Omental fat pad (tissue), 4 donors: ENCODE data around the gene ANXA7. TPM values are rescaled to one million over a fixed set of nuclear protein-coding genes. Genes with fewer than 3 reads are reported as not detected.

Experiments
- ATAC-seq: fragments of 150-250 bp; one replicate; pipeline ENCODE4 v1.9.1; 2016; ENCODE audit warnings: mild to moderate bottlenecking, moderate library complexity; ENCODE audit not compliant: low FRiP score
- DNase-seq: peaks from one replicate; pipeline ENCODE4 v3.0.0-alpha.2; 2019; ENCODE audit warnings: low spot score
- total RNA-seq, 4 donors: library from RNA; depleted of rRNA; stranded (reverse); fragments of >200 nt; gene quantifications; one replicate each; pipeline ENCODE4 v1.1.0, GENCODE V29; 2016
- TF ChIP-seq, protein P1 (sequence below), 3 donors: fragments of 450-650 bp; IDR thresholded peaks; one replicate each; pipeline ENCODE4 v1.5.1; 2016 to 2017; ENCODE audit warnings: antibody characterized with exemption in 3 of 3, mild to moderate bottlenecking in 3 of 3, moderate library complexity in 2 of 3

ANXA7 gene
- total RNA-seq, 4 donors from 2014 or later, result 99.6 to 115 (median 112) TPM

- no peak for DNase-seq
- TF ChIP-seq, protein P1, sequence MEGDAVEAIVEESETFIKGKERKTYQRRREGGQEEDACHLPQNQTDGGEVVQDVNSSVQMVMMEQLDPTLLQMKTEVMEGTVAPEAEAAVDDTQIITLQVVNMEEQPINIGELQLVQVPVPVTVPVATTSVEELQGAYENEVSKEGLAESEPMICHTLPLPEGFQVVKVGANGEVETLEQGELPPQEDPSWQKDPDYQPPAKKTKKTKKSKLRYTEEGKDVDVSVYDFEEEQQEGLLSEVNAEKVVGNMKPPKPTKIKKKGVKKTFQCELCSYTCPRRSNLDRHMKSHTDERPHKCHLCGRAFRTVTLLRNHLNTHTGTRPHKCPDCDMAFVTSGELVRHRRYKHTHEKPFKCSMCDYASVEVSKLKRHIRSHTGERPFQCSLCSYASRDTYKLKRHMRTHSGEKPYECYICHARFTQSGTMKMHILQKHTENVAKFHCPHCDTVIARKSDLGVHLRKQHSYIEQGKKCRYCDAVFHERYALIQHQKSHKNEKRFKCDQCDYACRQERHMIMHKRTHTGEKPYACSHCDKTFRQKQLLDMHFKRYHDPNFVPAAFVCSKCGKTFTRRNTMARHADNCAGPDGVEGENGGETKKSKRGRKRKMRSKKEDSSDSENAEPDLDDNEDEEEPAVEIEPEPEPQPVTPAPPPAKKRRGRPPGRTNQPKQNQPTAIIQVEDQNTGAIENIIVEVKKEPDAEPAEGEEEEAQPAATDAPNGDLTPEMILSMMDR (IDR thresholded peaks at IDR 0.05), result no peak
- no peak for ATAC-seq
These were observed 4.8 kb downstream of the ANXA7 start for GRCh38 chr10:73408978-73409521.

- DNase-seq, result no peak
- TF ChIP-seq, protein P1 (IDR thresholded peaks at IDR 0.05), result no peak
- ATAC-seq, result no peak
These were observed 5.8 kb downstream of the ANXA7 start for GRCh38 chr10:73408061-73408460.

- TF ChIP-seq, protein P1 (IDR thresholded peaks at IDR 0.05), result no peak
- no peak for ATAC-seq
- DNase-seq, result no peak
These were observed 6.4 kb downstream of the ANXA7 start for GRCh38 chr10:73407495-73407894.

GRCh38 chr10:73406846-73407245 lies 7.0 kb downstream of the ANXA7 start:
- TF ChIP-seq, protein P1 (IDR thresholded peaks at IDR 0.05), result no peak
- no peak for ATAC-seq
- no peak for DNase-seq

GRCh38 chr10:73405556-73405955 lies 8.3 kb downstream of the ANXA7 start:
- ATAC-seq (no peak), DNase-seq (no peak)
- TF ChIP-seq, protein P1 (IDR thresholded peaks at IDR 0.05), result no peak

DNA sequence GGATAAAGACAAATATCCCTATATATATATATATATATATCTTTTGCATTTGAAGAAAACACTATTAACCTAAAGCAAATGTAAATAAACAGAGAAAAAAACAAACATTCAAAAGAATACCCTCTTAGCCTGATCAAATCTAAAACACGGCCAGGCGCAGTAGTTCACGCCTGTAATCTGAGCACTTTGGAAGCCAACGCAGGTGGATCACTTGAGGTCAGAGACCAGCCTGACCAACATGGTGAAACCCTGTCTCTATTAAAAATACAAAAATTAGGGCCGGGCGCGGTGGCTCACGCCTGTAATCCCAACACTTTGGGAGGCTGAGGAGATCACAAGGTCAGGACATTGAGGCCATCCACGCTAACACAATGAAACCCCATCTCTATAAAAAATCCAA lies 9.2 kb downstream of the ANXA7 start:
- TF ChIP-seq, protein P1 (IDR thresholded peaks at IDR 0.05), result no peak
- DNase-seq, result no peak

DNA sequence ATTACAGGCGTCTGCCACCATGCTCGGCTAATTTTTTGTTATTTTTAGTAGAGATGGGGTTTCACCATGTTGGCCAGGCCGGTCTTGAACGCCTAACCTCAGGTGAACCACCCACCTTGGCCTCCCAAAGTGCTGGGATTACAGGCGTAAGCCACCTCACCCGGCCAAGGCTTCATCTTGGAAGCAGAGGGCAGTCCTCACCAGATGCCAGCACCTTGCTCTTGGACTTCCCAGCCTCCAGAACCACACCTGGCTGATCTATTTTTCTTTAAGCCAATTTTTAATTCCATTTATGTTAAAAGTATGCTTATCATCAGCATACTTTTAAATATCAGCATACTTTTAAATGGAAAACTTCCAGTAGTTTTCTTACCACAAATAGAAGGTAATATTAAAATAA lies 12.2 kb downstream of the ANXA7 start:
- TF ChIP-seq, protein P1 (IDR thresholded peaks at IDR 0.05), result no peak
- ATAC-seq (no peak), DNase-seq (no peak)

More for the DNA sequence above, 9.2 kb downstream of the ANXA7 start:
- no peak for ATAC-seq
